ENCODE measurements around the gene RPH3AL.

GRCh38 chr17:216625-217024 lies 136.0 kb downstream of the RPH3AL start:
- no peak for TF ChIP-seq CEBPB (IDR thresholded peaks at IDR 0.05)
- TF ChIP-seq TAF1 (IDR thresholded peaks at IDR 0.05; ENCODE audit: low read depth) = no peak
- TF ChIP-seq YY1 (IDR thresholded peaks at IDR 0.05; ENCODE audit: low read depth) = no peak
- TF ChIP-seq EP300 (IDR thresholded peaks at IDR 0.05; ENCODE audit: borderline replicate concordance) = no peak
- TF ChIP-seq ZBTB7A (IDR thresholded peaks at IDR 0.05; ENCODE audit: low read depth) = no peak
- TF ChIP-seq, protein P1, sequence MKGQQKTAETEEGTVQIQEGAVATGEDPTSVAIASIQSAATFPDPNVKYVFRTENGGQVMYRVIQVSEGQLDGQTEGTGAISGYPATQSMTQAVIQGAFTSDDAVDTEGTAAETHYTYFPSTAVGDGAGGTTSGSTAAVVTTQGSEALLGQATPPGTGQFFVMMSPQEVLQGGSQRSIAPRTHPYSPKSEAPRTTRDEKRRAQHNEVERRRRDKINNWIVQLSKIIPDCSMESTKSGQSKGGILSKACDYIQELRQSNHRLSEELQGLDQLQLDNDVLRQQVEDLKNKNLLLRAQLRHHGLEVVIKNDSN (IDR thresholded peaks at IDR 0.05) = no peak
- no peak for TF ChIP-seq EGR1 (IDR thresholded peaks at IDR 0.05)
- TF ChIP-seq RAD21 (IDR thresholded peaks at IDR 0.05; ENCODE audit: low read depth) = no peak
- no peak for TF ChIP-seq REST (IDR thresholded peaks at IDR 0.05; ENCODE audit: low read depth)
- no peak for TF ChIP-seq NFIC (IDR thresholded peaks at IDR 0.05)
- no peak for TF ChIP-seq MAX (IDR thresholded peaks at IDR 0.05)

Measured in Ishikawa (cell line).